Activated CD4-positive, alpha-beta T cell treated with anti-CD3 and anti-CD28 coated beads, Interleukin-2, amount 50 U/mL, for 1 hour (primary cell): Measurements from ENCODE around the gene CEP112.
"Not testable (repeated sequence)": the region's sequence is repeated elsewhere in the genome, so short reads cannot be mapped to it uniquely, and the experiment has no call there.

Experiments
- DNase-seq: peaks from one replicate; pipeline ENCODE4 v3.0.0-alpha.2; 2020

The CEP112 gene

GRCh38 chr17:66150708-66151107 lies 41.2 kb downstream of the CEP112 start:
- no peak for DNase-seq

DNA sequence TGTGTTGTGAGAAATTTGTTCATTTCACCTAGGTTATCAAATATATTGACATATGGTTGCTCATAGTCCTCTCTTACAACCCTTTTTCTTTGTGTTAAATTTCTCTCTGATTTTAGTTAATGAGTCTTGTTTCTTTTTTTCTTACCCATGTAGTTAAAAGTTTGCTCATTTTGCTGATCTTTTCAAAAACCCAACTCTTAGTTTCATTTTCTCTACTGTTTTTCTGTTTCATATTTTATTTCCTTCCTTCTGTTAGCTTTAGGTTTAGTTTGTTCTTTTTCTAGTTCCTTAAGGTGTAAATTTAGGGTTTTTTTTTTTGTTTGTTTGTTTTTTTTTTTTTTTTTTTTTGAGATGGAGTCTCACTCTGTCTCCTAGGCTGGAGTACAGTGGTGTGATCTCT lies 42.4 kb downstream of the CEP112 start:
- DNase-seq: no peak

- no peak for DNase-seq
These were observed 45.5 kb downstream of the CEP112 start for GRCh38 chr17:66146394-66146793.

DNA sequence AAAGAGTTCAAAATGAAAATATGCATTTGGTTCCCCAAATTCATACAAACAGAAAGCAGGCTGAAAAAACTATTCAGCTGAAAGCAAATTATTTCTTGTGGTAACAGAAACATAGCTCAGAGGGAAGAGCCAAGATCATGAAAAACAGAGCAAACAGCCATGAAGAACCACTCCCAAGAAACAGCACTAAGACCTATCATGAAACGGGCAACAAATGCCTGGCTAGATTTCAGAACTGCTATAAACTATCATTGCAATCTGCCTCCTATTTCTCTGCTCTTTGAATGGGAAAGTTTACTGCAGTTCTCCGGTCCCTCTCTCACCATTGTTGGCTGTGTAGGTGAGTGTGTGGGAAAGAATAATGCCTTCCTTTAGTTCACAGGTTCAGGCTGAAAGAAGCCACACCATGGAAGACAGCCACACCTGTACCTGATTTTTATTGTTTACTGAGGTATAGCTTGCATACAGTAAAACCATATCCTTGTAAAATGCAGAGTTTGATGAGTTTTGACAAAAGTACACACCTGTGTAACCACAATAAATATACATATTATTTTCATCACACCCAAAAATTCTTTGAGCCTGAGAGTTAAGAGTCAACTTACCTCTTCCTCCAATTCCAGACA lies 48.2 kb downstream of the CEP112 start:
- no peak for DNase-seq

DNA sequence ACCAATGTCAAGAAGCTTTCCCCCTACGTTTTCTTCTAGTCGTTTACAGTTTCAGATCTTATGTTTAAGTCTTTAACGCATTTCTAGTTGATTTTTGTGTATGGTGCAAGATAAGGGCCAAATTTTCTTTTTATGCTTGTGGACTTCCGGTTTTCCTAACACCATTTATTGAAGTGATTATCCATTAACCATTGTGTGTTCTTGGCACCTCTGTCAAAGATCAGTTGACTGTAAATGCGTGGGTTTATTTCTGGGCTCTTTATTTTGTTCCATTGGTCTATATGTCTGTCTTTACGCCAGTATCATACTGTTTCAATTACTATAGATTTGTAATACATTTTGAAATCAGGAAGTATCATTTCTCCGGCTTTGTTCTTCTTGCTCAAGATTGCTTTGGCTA lies 49.5 kb downstream of the CEP112 start:
- DNase-seq: no peak

DNA sequence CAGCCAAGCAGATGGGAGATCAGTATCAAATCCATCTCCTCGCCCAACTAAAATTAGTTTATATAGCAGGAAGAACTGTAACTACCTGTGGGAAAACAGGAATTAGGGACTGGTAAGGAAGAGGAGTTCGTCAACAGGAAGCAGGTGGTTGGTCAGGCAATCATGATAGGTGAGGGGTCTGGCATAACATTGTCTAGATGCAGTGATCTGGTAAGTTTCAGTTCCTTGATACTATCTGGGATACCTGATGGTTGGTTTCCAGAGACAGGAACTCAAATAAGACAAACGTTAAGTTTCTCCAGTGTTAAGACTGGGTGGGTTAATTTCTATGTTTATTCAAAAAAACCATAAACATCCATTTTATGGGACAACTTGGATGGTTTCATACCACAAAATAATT lies 53.8 kb downstream of the CEP112 start:
- DNase-seq: no peak

DNA sequence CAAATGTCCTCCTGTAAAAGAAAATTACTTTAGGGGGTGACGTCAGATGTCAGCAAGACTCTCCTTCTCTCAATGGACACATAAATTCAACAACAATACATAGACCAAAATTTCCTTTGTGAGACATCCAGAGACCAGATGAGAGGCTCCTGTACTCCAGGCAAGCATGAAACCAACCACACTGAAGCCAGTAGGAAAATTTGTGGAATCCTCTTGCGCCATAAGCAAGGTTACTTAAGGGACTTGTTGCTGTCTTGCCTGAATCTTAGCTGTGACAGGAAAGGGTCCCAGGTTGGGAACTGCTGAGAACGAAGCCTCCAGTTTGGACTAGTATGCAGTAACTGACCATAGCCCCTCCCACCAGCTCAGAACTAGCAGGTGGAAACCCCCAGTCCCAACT lies 56.0 kb downstream of the CEP112 start:
- DNase-seq: no peak

DNA sequence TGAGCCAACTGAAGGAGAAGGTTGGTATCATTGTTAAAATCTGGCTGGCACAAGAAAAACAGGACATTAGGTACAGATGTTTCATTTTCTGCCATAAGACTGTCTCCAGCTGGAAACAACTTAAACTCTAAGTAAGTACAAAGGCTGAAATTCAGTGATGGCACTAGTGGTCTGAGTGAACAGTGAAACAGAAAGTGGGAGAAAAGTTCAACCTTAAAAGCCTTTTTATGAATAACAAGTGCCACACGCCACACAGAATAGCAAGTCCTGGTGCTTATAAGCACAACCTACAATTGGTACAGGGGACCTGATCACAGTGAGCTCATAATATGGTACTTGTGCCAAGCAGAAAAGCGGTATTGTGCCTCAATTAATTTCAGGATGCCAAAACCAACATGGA lies 56.7 kb downstream of the CEP112 start:
- DNase-seq: no peak

DNA sequence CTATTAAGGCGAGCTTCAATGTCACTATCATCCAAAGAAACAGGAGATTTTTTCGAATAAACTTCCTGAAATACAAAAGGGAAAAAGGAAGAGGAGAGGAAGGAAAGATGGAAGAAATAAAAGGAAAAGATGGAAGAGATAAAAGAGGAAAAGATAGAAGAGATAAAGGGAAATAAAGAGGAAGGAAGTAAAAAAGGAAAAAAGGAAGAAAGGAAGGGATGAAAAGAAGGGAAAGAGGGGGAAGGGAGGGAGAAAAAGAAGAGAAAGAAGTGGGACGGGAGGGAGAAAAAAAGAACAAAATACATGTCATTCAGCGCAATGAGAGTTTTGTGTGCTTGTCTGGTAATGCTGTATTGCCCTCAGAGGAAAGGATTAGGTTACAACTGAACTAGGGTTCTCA lies 62.2 kb downstream of the CEP112 start:
- DNase-seq: no peak

GRCh38 chr17:66126231-66126630 lies 65.7 kb downstream of the CEP112 start:
- DNase-seq: no peak

DNA sequence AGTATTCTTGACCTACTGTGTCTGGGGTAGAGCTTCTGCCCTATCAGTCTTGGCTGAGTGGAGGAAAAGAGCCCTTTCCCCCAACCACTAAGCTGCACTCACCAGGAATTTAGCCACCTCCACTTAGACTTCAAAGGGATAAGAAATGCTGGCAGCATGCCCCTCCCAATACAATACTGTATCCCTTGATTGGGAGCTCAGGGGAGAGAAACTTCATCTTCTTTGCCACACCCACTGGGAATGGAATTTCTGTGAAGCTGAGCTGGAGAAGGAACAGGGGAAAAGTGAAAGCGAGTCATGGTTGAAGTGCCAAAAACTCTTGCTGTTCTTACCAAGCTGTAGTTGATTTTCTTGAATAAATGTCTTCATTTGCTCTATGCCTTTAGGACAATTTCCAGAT lies 68.8 kb downstream of the CEP112 start:
- DNase-seq: no peak

DNA sequence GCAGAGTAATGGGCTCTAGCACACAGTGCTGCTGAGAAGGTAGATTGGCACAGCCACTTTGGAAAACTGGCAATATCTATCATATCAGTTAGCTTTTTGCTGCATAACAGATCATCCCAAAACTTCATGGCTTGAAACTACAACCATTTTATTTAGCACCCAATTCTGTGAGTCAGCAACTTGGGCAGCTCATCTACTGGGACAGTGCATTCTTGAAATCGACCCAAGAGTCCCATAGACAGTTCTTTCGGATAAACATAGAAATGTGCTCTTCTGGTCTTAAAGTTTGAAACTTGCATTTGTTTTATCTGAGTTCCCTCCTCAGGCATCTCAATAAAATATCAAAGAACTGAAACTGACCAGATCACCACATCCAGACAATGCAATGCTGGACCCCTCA lies 76.7 kb downstream of the CEP112 start:
- no peak for DNase-seq

GRCh38 chr17:66114609-66115008 lies 77.3 kb downstream of the CEP112 start:
- no peak for DNase-seq

- no peak for DNase-seq
These were observed 84.2 kb downstream of the CEP112 start for GRCh38 chr17:66107731-66108130.

DNA sequence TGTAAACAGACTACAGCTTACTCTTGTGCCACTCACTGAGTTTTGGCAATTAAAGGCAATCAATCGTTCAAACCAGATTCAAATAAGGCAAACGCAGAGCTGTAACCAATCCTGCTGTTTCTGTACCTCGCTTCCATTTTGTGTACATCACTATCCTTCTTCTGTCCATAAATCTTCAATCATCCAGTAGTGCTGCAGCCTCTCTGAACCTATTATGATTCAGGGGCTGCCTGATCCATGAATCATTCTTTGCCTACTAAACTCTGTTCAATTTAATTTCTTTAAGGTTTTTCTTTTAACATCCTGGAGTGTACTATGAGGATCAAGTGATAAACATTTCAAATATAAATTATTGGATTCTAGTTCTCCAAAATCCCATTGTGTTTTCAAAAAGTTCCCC lies 93.9 kb downstream of the CEP112 start:
- DNase-seq: no peak

GRCh38 chr17:66094727-66095126 lies 97.2 kb downstream of the CEP112 start:
- no peak for DNase-seq

GRCh38 chr17:66091445-66092080 lies 100.4 kb downstream of the CEP112 start:
- DNase-seq: no peak

DNA sequence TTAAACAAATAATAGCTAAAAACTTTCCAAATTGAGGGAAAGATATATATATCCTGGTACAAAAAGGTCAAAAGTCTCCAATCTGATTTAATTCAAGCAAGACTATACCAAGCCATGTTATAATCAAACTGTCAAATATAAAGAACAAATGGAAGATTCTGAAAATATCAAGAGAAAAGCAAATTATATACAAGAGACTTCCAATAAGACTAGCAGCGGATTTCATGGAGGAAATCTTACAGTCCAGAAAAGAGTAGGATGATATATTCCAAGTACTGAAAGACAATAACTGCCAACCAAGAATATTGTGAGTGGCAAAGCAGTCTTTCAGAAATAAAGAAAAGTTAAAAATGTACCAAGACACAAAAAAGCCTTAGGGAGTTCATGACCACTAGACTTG lies 102.2 kb downstream of the CEP112 start:
- DNase-seq: no peak

GRCh38 chr17:66088173-66088572 lies 103.8 kb downstream of the CEP112 start:
- no peak for DNase-seq

- no peak for DNase-seq
These were observed 104.9 kb downstream of the CEP112 start for GRCh38 chr17:66087073-66087472.

GRCh38 chr17:66085221-66085620 lies 106.7 kb downstream of the CEP112 start:
- no peak for DNase-seq

DNA sequence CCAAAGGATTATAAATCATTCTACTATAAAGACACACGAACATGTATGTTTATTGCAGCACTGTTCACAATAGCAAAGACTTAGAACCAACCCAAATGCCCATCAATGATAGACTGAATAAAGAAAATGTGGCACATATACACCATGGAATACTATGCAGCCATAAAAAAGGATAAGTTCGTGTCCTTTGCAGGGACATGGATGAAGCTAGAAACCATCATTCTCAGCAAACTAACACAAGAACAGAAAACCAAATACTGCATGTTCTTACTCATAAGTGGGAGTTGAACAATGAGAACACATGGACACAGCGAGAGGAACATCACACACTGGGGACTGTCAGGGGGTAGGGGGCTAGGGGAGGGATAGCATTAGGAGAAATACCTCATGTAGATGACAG lies 111.3 kb downstream of the CEP112 start:
- not testable (repeated sequence) for DNase-seq

GRCh38 chr17:66076546-66077190 lies 115.3 kb downstream of the CEP112 start:
- no peak for DNase-seq

DNA sequence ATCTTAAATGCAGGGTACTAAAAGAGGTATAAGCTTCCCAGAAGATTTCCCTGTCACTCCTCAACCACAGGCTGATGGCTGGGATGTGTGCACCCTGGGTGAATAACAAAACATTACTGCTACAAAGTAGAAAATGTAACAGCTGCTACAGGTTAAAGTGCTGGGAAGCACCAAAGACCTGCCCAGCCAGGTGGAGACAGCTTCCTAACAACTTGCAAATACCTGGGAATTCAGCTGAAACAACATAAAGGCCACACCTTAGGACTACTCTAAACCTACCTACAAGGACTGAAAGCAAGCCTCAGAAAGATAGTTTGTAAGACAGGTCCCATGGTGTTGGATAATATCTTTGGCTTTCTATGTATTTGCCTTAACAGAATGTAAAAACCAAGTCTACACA lies 118.5 kb downstream of the CEP112 start:
- no peak for DNase-seq

DNA sequence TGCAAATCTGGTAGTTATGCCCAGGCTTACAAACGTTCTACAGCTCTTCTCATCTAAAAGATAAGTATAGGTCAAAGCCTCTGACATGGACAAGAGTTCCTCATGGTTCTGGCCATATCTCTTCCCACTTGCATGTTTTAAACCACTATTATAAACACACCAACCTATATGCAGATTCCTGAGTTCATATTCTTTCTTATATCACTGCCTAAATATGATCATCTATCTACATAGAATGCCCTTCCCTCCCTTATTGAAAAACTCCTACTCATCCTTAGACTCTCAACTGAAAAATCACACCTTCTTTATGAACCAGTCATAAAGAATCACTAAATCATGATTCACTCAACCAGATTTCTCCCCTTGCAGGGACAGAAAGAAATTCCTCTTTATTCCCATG lies 128.2 kb downstream of the CEP112 start:
- no peak for DNase-seq
